Activated T-helper 17 cell treated with anti-CD3 and anti-CD28 coated beads, Interleukin-2, amount 50 U/mL, for 72 hours (primary cell): ENCODE results near the gene RANBP1. TPM values are rescaled to one million over a fixed set of nuclear protein-coding genes. Genes with fewer than 3 reads are reported as not detected.
A peak's percentile ranks its signal among the peaks of the same experiment; 100 is the strongest.
"Not testable (repeated sequence)": the region's sequence is repeated elsewhere in the genome, so short reads cannot be mapped to it uniquely, and the experiment has no call there.

ENCODE experiments used
- ATAC-seq: fragments of 150-1000 bp; cut with Tn5 transposase; replicated peaks from 2 replicates; pipeline ENCODE4 v1.10.0; 2021; ENCODE audit warnings: mild to moderate bottlenecking, moderate library complexity
- H3K27ac Mint-ChIP-seq: one replicate; pipeline ENCODE4 v1.8.0; 2022; ENCODE audit warnings: mixed read lengths
- H3K27me3 Mint-ChIP-seq: one replicate; pipeline ENCODE4 v1.8.0; 2022; ENCODE audit warnings: mixed read lengths
- H3K36me3 Mint-ChIP-seq: one replicate; pipeline ENCODE4 v1.8.0; 2022; ENCODE audit warnings: low read depth, mild to moderate bottlenecking, mixed read lengths
- H3K4me1 Mint-ChIP-seq: one replicate; pipeline ENCODE4 v1.8.0; 2022; ENCODE audit warnings: mixed read lengths
- H3K4me3 Mint-ChIP-seq: one replicate; pipeline ENCODE4 v1.8.0; 2022; ENCODE audit warnings: mild to moderate bottlenecking, mixed read lengths
- H3K9me3 Mint-ChIP-seq: one replicate; pipeline ENCODE4 v1.8.0; 2022; ENCODE audit warnings: mixed read lengths
- total RNA-seq, 2 donors: library from RNA; stranded (reverse); gene quantifications; one replicate each; pipeline ENCODE4 v1.2.3, GENCODE V29; 2022

Gene RANBP1
- total RNA-seq, 2 donors from 2014 or later = 187 to 421 TPM

GRCh38 chr22:20151276-20151588 lies 35.3 kb downstream of the RANBP1 start:
- Mint-ChIP-seq H3K4me1 (no peaks in the 10 kb centered on the region), H3K27me3 (no peaks in the 10 kb centered on the region)

GRCh38 chr22:20152464-20152890 lies 36.6 kb downstream of the RANBP1 start:
- Mint-ChIP-seq H3K4me3 (no peak overlapping the region), H3K36me3 (no peaks in the 10 kb centered on the region), H3K9me3 (no peaks in the 10 kb centered on the region), H3K4me1 (no peaks in the 10 kb centered on the region), H3K27ac (no peak overlapping the region), H3K27me3 (no peaks in the 10 kb centered on the region)
- no peak for ATAC-seq

More at GRCh38 chr22:20151276-20151588, 35.3 kb downstream of the RANBP1 start:
- Mint-ChIP-seq H3K4me3 (no peak overlapping the region), H3K36me3 (no peaks in the 10 kb centered on the region), H3K9me3 (no peaks in the 10 kb centered on the region), H3K27ac (no peak overlapping the region)
- no peak for ATAC-seq

GRCh38 chr22:20153945-20154344 lies 38.0 kb downstream of the RANBP1 start:
- Mint-ChIP-seq H3K27ac (no peak overlapping the region), H3K4me3 (no peak overlapping the region), H3K4me1 (no peaks in the 10 kb centered on the region), H3K9me3 (no peaks in the 10 kb centered on the region), H3K27me3 (no peaks in the 10 kb centered on the region), H3K36me3 (no peaks in the 10 kb centered on the region)
- no peak for ATAC-seq

GRCh38 chr22:20154602-20155187 lies 38.8 kb downstream of the RANBP1 start:
- no peaks in the 10 kb centered on the region for H3K4me1 Mint-ChIP-seq

GRCh38 chr22:20155330-20156041 lies 39.6 kb downstream of the RANBP1 start:
- Mint-ChIP-seq H3K4me1 (no peaks in the 10 kb centered on the region), H3K4me3 (no peak overlapping the region), H3K27ac (no peak overlapping the region), H3K36me3 (no peaks in the 10 kb centered on the region), H3K9me3 (no peaks in the 10 kb centered on the region), H3K27me3 (no peaks in the 10 kb centered on the region)
- peak; percentile 23 for ATAC-seq

More at GRCh38 chr22:20154602-20155187, 38.8 kb downstream of the RANBP1 start:
- no peak for ATAC-seq
- Mint-ChIP-seq H3K27ac (no peak overlapping the region), H3K4me3 (no peak overlapping the region), H3K27me3 (no peaks in the 10 kb centered on the region), H3K36me3 (no peaks in the 10 kb centered on the region), H3K9me3 (no peaks in the 10 kb centered on the region)

- no peaks in the 10 kb centered on the region for H3K36me3 Mint-ChIP-seq
- no peak overlapping the region for H3K4me3 Mint-ChIP-seq
- H3K4me1 Mint-ChIP-seq = no peaks in the 10 kb centered on the region
- H3K9me3 Mint-ChIP-seq = no peaks in the 10 kb centered on the region
- H3K27me3 Mint-ChIP-seq = no peaks in the 10 kb centered on the region
- no peak for ATAC-seq
- no peak overlapping the region for H3K27ac Mint-ChIP-seq
Observed at GRCh38 chr22:20156042-20156389, 40.1 kb downstream of the RANBP1 start.

- H3K4me1 Mint-ChIP-seq = no peaks in the 10 kb centered on the region
- H3K27me3 Mint-ChIP-seq = no peaks in the 10 kb centered on the region
- no peaks in the 10 kb centered on the region for H3K36me3 Mint-ChIP-seq
- peak; percentile 77 for ATAC-seq
- no peak overlapping the region for H3K4me3 Mint-ChIP-seq
- H3K9me3 Mint-ChIP-seq = no peaks in the 10 kb centered on the region
- no peak overlapping the region for H3K27ac Mint-ChIP-seq
Observed at GRCh38 chr22:20156611-20157429, 40.9 kb downstream of the RANBP1 start.

- Mint-ChIP-seq H3K4me1 (no peaks in the 10 kb centered on the region), H3K4me3 (no peak overlapping the region), H3K27me3 (no peaks in the 10 kb centered on the region), H3K9me3 (no peaks in the 10 kb centered on the region), H3K36me3 (no peaks in the 10 kb centered on the region), H3K27ac (no peak overlapping the region)
- ATAC-seq = no peak
Observed at GRCh38 chr22:20157430-20158183, 41.7 kb downstream of the RANBP1 start.

GRCh38 chr22:20158391-20159036 lies 42.6 kb downstream of the RANBP1 start:
- Mint-ChIP-seq H3K36me3 (no peaks in the 10 kb centered on the region), H3K27me3 (no peaks in the 10 kb centered on the region), H3K4me1 (no peaks in the 10 kb centered on the region), H3K9me3 (no peaks in the 10 kb centered on the region), H3K4me3 (no peak overlapping the region), H3K27ac (no peak overlapping the region)
- no peak for ATAC-seq

GRCh38 chr22:20159076-20159475 lies 43.2 kb downstream of the RANBP1 start:
- Mint-ChIP-seq H3K4me1 (no peaks in the 10 kb centered on the region), H3K27ac (no peak overlapping the region), H3K36me3 (no peaks in the 10 kb centered on the region), H3K27me3 (no peaks in the 10 kb centered on the region), H3K9me3 (no peaks in the 10 kb centered on the region), H3K4me3 (no peak overlapping the region)
- no peak for ATAC-seq

- H3K4me3 Mint-ChIP-seq, H3K4me1 Mint-ChIP-seq, H3K9me3 Mint-ChIP-seq, H3K36me3 Mint-ChIP-seq, H3K27me3 Mint-ChIP-seq, ATAC-seq, H3K27ac Mint-ChIP-seq: not testable (repeated sequence)
Observed at GRCh38 chr22:20159531-20159930, 43.6 kb downstream of the RANBP1 start.

- no peaks in the 10 kb centered on the region for H3K4me1 Mint-ChIP-seq
- H3K27ac Mint-ChIP-seq = no peak overlapping the region
- no peaks in the 10 kb centered on the region for H3K36me3 Mint-ChIP-seq
- H3K27me3 Mint-ChIP-seq = no peaks in the 10 kb centered on the region
- ATAC-seq = no peak
- no peak overlapping the region for H3K4me3 Mint-ChIP-seq
- no peaks in the 10 kb centered on the region for H3K9me3 Mint-ChIP-seq
Observed at GRCh38 chr22:20160041-20160440, 44.1 kb downstream of the RANBP1 start.

- H3K4me1 Mint-ChIP-seq = no peaks in the 10 kb centered on the region
- no peaks in the 10 kb centered on the region for H3K27me3 Mint-ChIP-seq
- no peaks in the 10 kb centered on the region for H3K9me3 Mint-ChIP-seq
- H3K36me3 Mint-ChIP-seq = no peaks in the 10 kb centered on the region
- ATAC-seq = no peak
- H3K27ac Mint-ChIP-seq = no peak overlapping the region
- H3K4me3 Mint-ChIP-seq = no peak overlapping the region
Observed at GRCh38 chr22:20164863-20165262, 49.0 kb downstream of the RANBP1 start.

GRCh38 chr22:20165421-20165820 lies 49.5 kb downstream of the RANBP1 start:
- Mint-ChIP-seq H3K4me1 (no peaks in the 10 kb centered on the region), H3K4me3 (no peak overlapping the region), H3K9me3 (no peaks in the 10 kb centered on the region), H3K27me3 (no peaks in the 10 kb centered on the region), H3K36me3 (no peaks in the 10 kb centered on the region), H3K27ac (no peak overlapping the region)
- no peak for ATAC-seq
